GM19463 (cell line): ENCODE data around the gene MPP7.

ENCODE experiments used
- ATAC-seq: cut with Tn5 transposase; IDR thresholded peaks from one replicate; pipeline ENCODE4 v1.9.1; 2021; ENCODE audit warnings: mild to moderate bottlenecking, moderate library complexity; ENCODE audit not compliant: unreplicated experiment

The MPP7 gene

DNA sequence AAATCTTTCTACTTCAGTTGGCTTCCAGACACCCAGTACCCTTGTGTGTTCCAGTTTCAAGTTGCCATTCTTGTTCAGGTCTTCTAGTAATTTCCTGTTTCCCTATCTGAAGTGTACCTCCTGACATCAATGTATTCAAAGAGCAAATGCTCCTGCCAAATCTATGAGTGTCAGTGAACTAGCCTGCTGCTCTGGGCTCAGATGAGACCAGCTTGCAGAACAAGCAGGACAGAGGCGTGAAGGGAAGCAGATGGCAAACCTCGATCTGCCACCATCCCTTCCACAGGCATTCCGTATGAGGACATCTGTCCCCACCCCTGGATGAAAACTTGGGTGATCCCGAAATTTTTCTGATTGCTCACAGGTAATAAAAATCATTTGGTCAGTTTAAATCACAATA lies 4.4 kb upstream of the MPP7 start:
- no peak for ATAC-seq

DNA sequence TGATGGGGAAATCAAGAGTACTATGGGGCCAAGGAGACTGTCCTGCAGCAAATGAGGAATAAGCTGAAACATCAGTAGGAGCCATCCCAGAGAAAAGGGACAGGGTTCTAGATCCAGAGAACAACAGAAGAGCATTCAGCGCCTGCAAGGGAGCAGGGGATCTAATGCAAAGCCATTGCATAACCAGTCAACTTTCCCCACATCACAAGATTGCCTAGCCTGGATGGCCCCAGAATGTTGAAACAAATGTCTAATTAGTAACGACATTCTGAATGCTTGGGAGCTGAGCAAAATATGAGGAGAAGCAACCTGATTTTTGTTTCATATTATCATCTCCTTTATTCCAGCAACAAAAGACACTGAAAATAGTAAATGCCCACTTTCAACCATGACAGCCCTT lies 2.7 kb upstream of the MPP7 start:
- no peak for ATAC-seq

DNA sequence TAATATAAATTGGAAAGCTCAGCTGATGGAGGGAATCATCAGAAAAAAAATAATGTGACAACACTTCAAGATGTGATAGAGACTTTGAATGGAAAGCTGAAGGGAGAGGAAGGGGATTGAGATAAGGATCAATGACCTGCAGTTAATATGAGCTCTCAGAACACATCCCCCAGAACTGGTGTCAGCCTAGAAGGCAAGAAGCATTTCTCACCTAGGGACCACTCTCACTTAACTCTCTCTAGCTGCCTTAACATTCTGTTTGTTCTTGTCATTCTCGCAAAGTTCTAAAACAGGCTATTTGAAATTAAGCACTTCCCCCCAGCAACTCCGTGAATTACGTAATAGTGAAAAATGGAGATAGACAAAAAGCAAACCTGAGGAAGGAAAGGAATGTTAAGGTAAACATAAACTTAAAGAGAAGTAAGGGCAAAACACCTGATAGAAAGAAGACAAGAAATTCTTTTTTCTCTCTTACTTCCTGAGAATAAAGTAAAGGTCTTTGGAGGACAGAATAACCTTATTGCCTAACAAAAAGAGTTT lies 1.2 kb upstream of the MPP7 start:
- no peak for ATAC-seq

DNA sequence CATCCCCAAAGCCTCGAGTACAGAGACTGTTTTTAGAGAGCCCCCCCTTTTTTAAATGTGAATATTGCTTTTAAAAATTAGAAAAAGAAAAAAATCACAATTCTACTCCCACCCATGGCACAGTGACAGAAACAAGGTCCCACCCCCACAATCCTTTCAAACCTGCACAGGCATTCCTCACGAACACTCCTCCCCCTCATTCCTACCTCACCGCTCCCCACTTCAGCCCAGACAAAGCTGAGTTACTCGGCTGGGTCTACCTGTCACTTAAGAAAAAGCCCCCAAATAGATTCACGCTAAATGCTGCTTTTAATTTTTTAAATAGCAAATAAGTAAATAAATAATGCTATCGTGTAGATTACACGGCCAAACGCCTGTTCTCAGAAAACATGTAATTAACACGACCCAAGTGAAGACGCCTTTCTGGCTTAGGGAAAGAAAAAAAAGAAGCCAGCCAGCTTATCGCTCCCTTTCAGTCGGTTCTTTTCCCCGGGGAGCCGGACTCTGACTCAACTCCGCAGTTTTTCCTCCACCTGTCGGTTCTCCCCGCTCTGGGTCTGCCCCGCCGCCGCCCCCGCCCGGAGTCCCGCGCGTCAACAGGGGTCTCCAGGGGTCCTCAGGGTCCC lies 739 bp downstream of the MPP7 start:
- ATAC-seq, result no peak

DNA sequence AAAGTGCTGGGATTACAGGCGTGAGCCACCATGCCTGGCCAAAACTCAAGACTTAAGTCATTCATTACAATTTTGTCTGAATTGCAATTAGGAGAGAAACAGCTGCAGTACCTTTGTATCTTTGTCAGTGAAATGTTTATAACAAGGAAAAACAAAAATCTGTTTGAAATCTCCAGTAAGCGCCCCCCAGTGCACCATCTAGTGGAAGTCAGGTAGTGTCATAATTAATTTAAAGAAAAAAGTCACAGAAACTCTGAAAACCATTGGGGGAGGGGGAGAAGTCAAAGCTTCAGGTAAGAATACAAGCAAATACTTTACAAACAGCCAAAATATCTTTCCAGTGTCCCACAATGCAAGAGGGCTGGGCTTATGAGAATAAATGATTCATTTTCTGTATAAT lies 2.8 kb downstream of the MPP7 start:
- ATAC-seq, result no peak

DNA sequence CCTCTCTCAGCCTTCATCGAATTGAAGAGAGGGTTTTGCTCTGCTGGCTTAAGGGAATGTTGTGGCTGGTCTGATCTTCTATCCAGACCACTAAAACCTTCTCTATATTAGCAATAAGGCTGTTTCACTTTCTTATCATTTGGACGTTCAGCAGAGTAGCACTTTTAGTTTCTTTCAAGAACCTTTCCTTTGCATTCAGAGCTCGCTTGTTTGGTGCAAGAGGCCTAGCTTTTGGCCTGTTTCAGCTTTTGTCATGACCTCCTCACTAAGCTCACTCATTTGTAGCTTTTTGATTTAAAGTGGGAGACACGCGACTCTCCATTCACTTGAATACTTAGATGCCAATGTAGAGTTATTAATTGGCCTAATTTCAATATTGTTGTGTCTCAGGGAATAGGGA lies 3.9 kb downstream of the MPP7 start:
- no peak for ATAC-seq

DNA sequence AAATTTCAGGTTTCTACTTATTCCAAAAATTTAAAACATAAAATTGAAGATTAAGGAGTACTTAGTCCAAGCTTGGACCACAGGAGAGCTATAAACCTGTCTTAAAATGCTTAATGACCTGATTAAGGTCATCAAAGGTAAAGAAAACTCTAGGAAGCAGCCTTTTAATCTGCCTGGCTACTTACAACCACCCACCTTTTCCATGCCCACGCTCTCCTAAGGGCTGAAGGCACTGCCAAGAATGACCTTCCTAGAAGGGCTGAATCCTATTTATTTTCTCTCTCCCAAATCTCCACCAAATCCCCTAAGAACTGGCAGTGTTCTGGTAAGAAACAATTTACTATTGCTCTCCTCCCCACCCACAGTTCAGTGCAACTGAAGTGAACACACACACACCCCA lies 6.8 kb downstream of the MPP7 start:
- no peak for ATAC-seq

DNA sequence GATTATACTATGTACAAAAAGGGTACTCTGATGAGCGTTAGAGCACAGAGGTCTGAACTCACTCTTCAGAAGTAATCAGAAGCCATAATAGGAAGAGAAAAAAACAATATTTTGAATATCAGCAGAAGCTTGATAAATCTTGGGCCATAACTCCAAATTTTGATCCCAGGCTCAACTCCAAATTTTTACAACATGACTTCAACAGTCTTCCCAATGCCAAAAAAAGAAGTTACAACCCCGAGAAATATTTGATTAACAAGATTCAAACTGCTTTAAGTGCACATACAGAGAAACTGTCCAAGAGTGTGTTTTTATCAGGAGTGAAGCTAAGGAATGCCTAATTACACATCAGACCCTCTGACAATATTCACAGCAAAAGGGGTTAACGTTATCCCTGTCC lies 7.5 kb downstream of the MPP7 start:
- ATAC-seq, result no peak

DNA sequence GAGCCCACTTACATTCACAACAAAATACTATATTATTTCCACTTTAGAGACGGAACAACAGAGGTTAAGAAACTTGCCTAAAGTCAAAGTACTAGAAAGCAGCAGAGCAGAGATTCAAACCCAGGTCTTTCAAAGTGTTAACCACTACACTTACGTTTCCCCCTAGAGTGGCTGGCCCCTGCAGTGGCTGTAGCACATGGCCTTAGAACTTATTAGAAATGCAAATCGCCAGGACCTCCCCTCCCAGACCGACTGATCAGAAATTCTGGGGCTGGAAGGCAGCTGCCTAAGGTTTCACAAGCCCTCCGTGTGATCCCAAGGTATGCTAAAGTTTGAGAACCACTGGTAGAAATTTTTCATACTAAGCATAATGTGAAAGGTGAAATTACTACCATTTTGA lies 8.1 kb downstream of the MPP7 start:
- ATAC-seq, result no peak

DNA sequence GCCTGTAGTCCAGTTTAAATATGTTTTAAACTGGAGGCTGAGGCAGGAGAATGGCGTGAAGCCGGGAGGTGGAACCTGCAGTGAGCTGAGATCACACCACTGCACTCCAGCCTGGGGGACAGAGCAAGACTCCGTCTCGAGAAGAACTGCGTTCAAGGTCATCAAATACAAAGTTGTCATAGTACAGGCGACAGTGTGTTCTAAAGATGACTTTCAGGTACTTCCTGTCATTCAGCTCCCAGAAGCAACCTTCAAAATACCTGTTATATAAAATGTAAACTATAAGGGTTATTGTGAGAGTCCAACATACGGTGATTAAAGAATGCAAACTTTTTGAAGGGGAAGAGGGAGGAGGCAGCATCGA lies 8.7 kb downstream of the MPP7 start:
- ATAC-seq, result no peak

DNA sequence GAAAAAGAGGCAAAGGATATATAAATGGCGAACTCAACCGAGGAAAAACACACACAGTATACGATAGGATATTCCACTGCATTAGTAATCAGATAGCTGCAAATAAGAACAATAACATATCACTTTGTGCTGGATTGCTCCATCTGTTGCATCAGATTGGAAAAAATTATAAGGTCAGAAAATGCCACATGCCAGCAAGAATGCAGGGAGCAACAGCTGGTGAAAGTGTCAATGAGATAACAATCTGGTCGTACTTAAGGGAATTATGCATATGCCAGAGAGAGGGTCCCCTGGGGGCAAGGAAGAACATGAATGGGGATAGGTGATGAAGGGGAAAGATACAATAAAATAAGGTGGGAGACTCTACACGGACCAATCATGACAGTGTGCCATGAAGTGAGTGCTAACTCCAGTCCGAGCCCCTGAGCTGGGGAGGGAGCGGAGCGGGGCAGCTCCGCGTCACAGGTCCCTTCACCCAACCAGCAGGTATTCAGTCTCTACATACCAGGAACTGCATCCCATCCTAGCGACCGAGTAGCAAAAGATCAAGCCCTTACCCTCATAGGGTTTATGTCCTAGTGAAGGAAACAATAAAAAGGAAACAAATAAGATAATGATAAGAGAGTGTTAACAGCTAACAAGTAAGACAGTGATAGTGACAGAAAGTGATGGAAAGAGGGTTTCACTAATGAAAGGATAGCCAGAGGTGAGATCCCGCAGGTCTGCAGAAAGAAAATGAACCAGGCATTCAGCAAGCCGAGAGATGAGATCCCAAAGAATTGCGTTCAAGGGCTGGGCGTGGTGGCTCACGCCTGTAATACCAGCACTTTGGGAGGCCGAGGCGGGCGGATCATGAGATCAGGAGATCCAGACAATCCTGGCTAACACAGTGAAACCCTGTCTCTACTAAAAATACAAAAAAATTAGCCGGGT lies 9.4 kb downstream of the MPP7 start:
- no peak for ATAC-seq

DNA sequence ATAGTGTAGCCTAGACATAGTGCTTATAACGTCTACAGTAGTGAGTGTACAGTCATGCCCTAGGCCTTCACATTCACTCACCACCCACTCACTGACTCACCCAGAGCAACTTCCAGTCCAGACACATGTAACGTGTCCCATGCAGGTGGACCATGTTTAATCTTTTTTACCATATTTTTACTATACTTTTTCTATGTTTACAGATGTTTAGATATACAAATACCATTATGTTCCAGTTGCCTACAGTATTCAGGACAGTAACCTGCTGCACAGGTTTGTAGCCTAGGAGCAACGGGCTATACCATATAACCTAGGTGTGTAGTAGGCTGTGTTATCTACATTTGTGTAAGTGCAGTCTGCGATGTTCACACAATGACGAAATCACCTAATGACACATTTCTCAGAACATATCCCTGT lies 11.0 kb downstream of the MPP7 start:
- ATAC-seq, result no peak

DNA sequence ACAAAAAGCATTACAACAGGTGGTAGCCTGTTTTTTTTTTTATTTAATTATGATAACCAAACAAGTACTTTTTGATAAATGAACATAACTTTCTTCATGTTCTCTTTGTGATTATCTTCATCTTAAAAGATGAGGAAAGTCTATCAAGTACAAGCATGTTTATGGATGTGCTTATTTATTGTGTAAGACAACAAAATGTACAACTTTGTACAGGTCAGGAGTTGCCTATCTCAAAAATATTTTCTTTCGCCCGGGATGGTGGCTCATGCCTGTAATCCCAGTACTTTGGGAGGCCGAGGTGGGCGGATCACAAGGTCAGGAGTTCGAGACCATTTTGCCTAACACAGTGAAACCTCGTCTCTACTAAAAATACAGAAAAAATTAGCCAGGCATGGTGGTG lies 17.0 kb downstream of the MPP7 start:
- no peak for ATAC-seq

DNA sequence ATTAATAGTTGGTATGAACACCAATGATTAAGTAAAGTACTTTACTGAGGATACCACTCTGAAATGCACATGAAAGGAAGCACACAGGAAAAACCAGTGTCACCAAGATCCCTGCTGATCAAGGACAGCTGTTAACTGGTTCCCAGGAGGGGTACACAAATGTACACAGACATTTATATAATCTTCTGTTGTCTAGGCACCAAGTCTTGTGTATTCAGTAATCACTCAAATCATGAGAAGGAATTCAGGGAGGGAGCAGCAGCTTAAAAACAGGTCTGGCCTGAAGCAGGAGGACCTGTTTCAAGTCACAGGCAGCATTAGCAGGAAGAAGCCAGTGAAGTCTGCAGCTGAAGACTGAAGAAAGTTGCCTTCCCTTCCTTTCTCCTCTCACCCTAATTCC lies 18.7 kb downstream of the MPP7 start:
- no peak for ATAC-seq

DNA sequence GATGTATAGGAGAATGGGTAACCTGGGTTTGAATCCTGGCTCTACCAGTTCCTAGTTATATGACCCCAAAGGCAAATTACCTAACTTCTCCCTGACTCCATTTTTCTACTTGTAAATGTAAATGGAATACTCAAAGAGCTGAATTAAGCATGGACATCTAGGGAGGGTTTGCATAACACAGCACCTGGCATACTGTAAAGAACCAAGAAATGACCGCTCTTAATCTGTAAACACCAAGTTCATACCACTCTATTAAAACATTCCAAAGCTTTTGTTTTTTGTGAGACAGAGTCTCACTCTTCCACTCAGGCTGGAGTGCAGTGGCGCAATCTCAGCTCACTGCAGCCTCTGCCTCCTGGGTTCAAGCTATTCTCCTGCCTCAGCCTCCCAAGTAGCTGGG lies 19.6 kb downstream of the MPP7 start:
- ATAC-seq, result no peak

DNA sequence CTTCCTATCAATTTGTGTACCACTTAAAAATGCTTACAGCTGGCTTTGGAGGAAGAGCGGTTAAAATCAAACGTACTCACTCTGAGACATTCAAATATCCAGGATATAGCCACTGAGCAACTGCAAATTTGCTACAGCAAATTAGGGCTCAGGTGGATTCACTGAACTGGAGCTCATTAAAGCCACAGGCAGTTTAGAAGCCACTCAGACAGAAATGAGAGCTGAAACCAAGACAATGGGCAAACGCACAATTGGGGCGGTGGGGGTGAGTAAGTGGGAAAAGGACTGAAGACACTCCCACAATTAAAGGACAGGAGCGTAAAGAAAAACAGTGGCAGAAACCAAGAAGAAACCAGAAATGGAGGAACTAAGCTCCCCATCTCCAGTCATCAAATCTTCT lies 20.5 kb downstream of the MPP7 start:
- ATAC-seq, result no peak

DNA sequence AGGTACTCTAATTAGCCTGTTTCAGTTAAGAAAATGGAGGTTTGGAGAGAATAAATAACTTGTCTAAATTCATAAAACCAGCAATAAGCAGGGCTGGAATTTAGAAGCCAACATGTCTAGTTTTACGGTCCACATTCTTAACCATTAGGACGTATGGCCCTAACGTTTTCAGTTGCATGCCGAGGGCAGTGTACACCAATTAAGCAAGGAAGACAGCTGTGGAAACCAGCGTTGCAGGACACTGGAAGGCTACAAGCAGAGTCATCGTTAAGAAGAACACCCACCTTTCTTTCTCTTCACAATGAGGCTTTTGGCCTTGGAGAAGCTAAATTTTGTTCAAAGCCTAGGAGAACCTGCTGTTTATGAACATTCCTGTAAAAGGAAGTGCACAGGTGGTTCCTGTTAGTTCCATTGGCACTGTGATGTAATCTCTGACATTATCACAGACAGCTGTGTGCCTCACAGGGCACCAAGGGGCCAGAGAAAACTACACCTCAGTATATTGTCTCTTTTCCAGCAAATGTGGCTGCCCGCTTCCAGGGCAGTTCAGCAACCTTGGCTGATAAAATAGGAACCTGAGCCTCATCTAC lies 21.0 kb downstream of the MPP7 start:
- ATAC-seq, result no peak

DNA sequence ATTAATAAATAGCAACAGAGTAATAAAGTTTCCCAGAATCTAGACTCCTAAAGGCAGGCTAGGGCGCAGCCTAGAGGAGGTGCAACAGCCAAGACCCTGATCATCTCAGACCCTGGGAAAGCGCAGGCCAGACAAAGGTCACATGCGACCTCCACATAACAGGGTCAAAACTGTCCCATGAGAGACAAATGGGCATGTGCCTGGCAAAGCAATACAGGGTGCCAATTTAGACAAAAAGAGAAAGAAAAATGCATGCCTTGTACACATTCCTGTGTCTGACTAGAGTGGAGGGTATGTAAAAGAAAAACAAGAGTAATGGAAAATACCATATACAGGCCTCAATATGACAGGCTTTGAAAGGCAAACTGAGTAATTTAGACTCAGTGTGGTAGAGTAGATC lies 22.2 kb downstream of the MPP7 start:
- ATAC-seq, result no peak

DNA sequence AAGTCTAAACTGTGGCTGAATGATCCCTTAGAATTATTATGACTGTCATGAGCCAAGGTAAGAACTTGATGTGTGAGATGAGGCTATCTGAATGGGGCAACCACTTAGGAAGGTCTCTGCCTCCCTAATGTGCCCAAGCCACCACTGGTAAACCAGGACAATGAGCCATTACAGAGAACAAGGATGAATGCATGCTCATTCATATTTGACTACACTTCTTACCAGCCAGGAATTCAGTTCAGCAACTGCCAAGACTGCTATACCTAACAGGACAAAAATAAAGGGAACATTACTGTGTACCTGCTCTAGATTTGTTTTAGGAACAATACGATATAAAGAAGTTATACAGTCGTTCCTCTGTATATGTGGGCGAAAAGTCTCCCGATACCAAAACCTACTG lies 23.0 kb downstream of the MPP7 start:
- ATAC-seq, result no peak

DNA sequence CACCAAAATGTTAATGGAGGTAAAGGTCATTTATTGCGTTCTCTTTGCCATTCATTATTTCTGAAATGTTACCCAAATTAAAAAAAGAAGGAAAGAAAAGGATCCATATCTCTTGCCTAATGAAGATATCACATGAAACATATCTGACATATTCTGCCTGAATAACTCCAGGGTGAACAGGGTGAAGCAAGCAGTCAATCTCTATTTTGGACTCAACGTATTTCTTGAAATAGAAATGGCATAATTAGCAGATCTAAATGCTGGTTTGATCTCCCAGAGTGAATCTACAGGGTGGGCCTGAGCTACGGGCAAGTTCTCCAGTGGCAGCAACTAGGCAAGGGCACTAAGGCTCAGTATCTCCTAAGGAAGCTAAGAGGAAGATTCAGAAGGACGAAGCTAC lies 24.0 kb downstream of the MPP7 start:
- ATAC-seq, result no peak

DNA sequence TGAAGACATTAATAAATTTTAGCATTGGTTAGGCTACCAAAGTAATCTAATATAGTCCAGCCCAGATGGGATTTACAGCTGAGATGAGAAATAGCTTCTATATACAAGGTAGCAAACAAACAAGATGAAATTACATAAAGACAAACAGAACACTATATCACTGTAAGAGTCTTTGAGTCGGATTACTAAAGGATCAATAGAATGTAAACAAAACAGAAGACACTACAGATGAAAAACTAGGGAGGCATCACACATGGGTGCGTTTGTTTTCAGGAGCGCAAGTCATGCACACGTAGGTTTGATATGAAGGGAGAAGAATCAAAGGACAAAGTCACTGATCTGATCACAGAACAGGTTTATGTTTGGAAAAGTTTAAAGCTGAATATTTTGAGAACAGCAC lies 26.5 kb downstream of the MPP7 start:
- no peak for ATAC-seq

DNA sequence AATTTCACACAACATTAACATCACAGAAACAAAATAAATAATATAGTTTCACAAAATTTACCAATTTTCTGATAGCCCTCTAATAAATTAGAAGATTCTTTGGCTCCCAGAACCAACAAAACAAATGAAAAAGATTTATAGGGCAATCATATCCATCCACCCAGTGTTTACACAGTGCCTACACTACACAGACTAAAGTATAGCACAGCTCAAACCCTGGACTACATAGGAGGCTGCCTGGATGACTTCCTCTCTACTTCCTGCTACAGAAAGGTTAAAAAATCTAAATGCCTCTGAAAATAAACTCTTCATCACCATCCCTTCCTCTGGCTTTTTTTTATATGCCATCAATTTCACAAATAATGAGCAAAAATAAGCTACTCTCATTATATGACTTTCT lies 28.4 kb downstream of the MPP7 start:
- ATAC-seq, result no peak
